ENCODE results near the gene CHD9. TPM values are rescaled to one million over a fixed set of nuclear protein-coding genes. Genes with fewer than 3 reads are reported as not detected.

The CHD9 gene
- total RNA-seq, 4 donors from 2014 or later: 24.5 to 84.0 (median 48.2) TPM

DNA sequence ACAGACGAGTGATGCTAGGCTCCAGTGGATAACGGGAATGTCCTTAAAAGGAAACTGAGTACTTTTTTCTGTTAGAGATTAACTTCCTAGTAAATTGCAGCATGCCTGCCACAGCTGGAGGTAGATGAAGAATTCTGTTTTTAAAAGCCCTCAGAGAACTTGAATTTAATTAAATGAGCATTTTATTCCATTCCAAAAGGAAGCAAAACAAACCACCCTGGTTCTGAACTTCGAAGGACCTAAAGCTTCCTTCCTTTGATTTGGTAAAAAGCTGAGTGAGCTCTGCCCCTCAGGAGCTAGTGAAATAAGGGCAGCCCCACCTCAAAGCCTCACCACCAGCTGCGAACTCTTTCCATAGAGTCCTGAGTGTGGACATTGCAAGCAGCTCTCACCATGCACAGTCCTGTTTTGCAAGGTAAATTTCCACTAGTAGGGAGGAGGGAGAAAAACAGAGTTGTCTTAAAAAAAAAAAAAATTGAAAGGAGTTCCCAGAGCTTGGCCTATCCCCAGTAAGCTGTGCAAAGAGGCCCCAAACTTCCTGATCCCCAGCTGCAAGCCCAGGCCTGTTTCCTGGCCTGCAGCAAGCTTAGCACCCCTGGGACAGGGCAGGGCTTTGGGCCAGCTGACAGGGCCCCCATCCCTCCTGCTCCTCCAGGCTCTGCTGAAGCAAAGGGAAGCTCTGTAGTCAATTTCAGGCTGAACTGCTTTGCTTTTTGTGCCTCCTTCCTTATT, 13.3 kb upstream of the CHD9 start:
- intact Hi-C loops (cut with DNase I; ENCODE audit: low total_unique reads): no loop called here
- Histone ChIP-seq H3K36me3 (no peaks in the 10 kb centered on the region), H3K4me3 (peak overlapping the region in 2 of 4 donors; percentile 0 to 13), H3K9me3 (no peaks in the 10 kb centered on the region), H3K4me1 (no peaks in the 10 kb centered on the region), H3K27ac (peak overlapping the region; percentile 34 to 62 (median 59)), H3K27me3 (peaks cover 0 to 9% (median 0%) of the 10 kb centered on the region in 3 donors)
- in situ Hi-C loops (cut with MboI; ENCODE audit: low sequenced_read_pairs in 4 of 4): no loop called here
- DNase-seq: peak; percentile 42 to 66
- ATAC-seq: peak; percentile 55 to 82
- TF ChIP-seq POLR2A (IDR thresholded peaks at IDR 0.05): no peak
- TF ChIP-seq, protein P1, sequence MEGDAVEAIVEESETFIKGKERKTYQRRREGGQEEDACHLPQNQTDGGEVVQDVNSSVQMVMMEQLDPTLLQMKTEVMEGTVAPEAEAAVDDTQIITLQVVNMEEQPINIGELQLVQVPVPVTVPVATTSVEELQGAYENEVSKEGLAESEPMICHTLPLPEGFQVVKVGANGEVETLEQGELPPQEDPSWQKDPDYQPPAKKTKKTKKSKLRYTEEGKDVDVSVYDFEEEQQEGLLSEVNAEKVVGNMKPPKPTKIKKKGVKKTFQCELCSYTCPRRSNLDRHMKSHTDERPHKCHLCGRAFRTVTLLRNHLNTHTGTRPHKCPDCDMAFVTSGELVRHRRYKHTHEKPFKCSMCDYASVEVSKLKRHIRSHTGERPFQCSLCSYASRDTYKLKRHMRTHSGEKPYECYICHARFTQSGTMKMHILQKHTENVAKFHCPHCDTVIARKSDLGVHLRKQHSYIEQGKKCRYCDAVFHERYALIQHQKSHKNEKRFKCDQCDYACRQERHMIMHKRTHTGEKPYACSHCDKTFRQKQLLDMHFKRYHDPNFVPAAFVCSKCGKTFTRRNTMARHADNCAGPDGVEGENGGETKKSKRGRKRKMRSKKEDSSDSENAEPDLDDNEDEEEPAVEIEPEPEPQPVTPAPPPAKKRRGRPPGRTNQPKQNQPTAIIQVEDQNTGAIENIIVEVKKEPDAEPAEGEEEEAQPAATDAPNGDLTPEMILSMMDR (IDR thresholded peaks at IDR 0.05 in 4 of 5, conservative IDR thresholded peaks at IDR 0.05 in 1 of 5): no peak

- Histone ChIP-seq H3K27ac (peak overlapping the region; percentile 49 to 62 (median 54)), H3K4me1 (no peaks in the 10 kb centered on the region), H3K9me3 (no peaks in the 10 kb centered on the region), H3K4me3 (peak overlapping the region in 2 of 4 donors; percentile 0 to 13), H3K36me3 (no peaks in the 10 kb centered on the region), H3K27me3 (peaks cover 0 to 9% (median 0%) of the 10 kb centered on the region in 3 donors)
- DNase-seq: no peak
- ATAC-seq: no peak
- in situ Hi-C loops (cut with MboI; ENCODE audit: low sequenced_read_pairs in 4 of 4): no loop called here
- no peak for TF ChIP-seq POLR2A (IDR thresholded peaks at IDR 0.05)
- TF ChIP-seq, protein P1 (IDR thresholded peaks at IDR 0.05 in 4 of 5, conservative IDR thresholded peaks at IDR 0.05 in 1 of 5): no peak
- intact Hi-C loops (cut with DNase I; ENCODE audit: low total_unique reads): no loop called here
These were observed 12.5 kb upstream of the CHD9 start for GRCh38 chr16:53042235-53042701.

DNA sequence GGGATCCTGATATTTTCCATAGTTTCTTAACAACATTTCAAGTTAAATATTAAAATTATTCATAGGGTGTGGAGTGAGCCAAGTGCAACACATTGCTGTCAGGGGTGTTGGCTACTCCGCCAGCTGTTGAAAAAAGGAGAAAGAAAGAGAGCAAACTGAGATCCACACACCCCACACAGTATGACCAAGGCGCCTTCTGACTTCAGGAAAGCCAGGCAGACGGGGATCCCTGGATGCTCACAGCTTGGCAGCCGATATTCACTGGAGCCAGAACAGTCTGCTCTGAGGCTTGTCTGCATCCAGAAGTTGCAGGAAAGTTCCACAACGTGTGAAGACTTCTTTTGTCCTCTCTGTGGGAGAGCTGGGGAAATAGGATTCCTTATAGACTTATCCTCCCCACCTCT, 11.4 kb upstream of the CHD9 start:
- Histone ChIP-seq H3K27me3 (peaks cover 0 to 9% (median 0%) of the 10 kb centered on the region in 3 donors), H3K4me1 (no peaks in the 10 kb centered on the region), H3K4me3 (no peak overlapping the region), H3K36me3 (no peaks in the 10 kb centered on the region), H3K9me3 (no peaks in the 10 kb centered on the region), H3K27ac (peak overlapping the region in 3 of 4 donors; percentile 46 to 51 (median 49))
- peak in 1 of 2 donors; percentile 31 for ATAC-seq
- TF ChIP-seq POLR2A (IDR thresholded peaks at IDR 0.05): no peak
- TF ChIP-seq, protein P1 (IDR thresholded peaks at IDR 0.05 in 4 of 5, conservative IDR thresholded peaks at IDR 0.05 in 1 of 5): no peak
- in situ Hi-C loops (cut with MboI; ENCODE audit: low sequenced_read_pairs in 4 of 4) (no loop called here), intact Hi-C loops (cut with DNase I; ENCODE audit: low total_unique reads) (no loop called here)
- no peak for DNase-seq

DNA sequence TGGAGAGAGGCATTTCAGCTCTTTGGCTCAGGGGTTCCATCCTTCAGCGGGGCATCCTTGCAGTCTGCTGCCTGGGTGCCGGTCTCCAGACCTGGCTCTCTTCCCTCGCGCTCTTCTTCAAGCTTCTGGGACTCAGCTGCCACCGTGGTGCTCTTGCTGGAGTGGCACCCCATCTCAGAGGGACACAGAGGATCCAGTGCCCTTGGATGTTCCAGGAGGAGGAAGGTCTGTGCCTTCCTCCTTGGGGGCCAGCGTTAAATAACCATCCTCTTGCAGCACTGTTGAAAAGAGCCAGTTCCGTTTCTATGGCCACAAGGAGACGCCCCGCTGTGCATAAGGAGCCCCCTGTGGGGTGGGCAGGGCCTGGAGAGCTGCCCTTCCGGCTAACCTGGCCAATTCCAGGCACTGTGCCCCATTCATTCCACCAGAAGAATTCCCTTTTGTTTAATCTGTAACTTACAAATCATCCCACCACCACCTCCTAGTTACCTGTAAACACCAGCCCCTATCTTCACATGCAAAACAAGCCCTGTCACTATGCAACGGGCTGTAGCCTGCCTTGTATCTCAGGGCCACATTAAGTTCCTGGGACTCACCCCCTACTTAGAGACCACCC, 10.7 kb upstream of the CHD9 start:
- no peak for ATAC-seq
- no peak for DNase-seq
- in situ Hi-C loops (cut with MboI; ENCODE audit: low sequenced_read_pairs in 4 of 4) (no loop called here), intact Hi-C loops (cut with DNase I; ENCODE audit: low total_unique reads) (no loop called here)
- Histone ChIP-seq H3K27ac (peak overlapping the region in 3 of 4 donors; percentile 46 to 51 (median 49)), H3K4me3 (no peak overlapping the region), H3K27me3 (peaks cover 0 to 9% (median 0%) of the 10 kb centered on the region in 3 donors), H3K4me1 (no peaks in the 10 kb centered on the region), H3K9me3 (no peaks in the 10 kb centered on the region), H3K36me3 (no peaks in the 10 kb centered on the region)
- TF ChIP-seq, protein P1 (IDR thresholded peaks at IDR 0.05 in 4 of 5, conservative IDR thresholded peaks at IDR 0.05 in 1 of 5): no peak
- no peak for TF ChIP-seq POLR2A (IDR thresholded peaks at IDR 0.05)

All from gastrocnemius medialis (tissue), 4 donors.